Epithelial cell of esophagus (primary cell): ENCODE measurements around the gene LRRN2.
A peak's percentile ranks its signal among the peaks of the same experiment; 100 is the strongest.

Source experiments
- DNase-seq: peaks from one replicate; pipeline ENCODE4 v3.0.0; 2010; ENCODE audit warnings: low read depth
- H3K4me3 ChIP-seq: 2 replicates; pipeline ENCODE4 v1.5.1; 2011; ENCODE audit warnings: mild to moderate bottlenecking, low read length, control low read depth
- TF ChIP-seq, protein P1 (sequence below): IDR thresholded peaks from 2 replicates; pipeline ENCODE4 v1.5.1; 2011; ENCODE audit warnings: low read depth, mild to moderate bottlenecking, low read length, control low read depth, inconsistent platforms; ENCODE audit not compliant: insufficient read depth; ENCODE audit errors: missing control alignments

LRRN2 gene

DNA sequence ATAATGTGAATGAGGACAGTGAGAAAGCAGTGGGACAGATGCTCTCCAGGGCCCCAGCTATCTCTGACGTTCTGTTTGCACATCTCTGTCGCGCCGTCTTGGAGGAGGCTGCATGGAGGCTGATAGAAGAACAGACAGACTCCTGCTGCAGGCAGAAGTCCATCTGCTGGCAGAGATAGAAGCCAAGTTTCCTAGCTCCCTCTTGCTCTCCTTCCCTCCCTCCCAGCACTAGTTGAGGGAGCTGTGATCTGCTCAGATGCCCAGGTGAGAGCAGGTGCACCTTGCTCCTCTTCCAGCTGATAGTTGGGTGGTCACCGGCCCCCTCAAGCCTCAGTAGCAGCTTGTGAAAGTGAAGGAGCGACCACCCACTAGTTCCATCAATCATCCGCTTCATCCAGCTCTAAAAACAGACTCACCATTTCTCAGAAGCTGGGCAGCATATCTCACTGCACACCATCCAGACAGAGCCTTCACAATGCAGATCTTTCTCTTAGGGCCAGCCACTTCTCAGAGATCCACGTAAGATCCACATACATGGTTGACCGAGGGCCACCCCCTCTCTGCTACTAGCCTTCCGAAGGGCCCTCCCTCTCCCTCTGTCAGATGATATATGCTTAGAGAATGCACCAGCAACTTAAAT is 12.9 kb downstream of the LRRN2 start:
- no peak overlapping the region for H3K4me3 ChIP-seq
- DNase-seq = no peak
- TF ChIP-seq, protein P1, sequence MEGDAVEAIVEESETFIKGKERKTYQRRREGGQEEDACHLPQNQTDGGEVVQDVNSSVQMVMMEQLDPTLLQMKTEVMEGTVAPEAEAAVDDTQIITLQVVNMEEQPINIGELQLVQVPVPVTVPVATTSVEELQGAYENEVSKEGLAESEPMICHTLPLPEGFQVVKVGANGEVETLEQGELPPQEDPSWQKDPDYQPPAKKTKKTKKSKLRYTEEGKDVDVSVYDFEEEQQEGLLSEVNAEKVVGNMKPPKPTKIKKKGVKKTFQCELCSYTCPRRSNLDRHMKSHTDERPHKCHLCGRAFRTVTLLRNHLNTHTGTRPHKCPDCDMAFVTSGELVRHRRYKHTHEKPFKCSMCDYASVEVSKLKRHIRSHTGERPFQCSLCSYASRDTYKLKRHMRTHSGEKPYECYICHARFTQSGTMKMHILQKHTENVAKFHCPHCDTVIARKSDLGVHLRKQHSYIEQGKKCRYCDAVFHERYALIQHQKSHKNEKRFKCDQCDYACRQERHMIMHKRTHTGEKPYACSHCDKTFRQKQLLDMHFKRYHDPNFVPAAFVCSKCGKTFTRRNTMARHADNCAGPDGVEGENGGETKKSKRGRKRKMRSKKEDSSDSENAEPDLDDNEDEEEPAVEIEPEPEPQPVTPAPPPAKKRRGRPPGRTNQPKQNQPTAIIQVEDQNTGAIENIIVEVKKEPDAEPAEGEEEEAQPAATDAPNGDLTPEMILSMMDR = no peak

DNA sequence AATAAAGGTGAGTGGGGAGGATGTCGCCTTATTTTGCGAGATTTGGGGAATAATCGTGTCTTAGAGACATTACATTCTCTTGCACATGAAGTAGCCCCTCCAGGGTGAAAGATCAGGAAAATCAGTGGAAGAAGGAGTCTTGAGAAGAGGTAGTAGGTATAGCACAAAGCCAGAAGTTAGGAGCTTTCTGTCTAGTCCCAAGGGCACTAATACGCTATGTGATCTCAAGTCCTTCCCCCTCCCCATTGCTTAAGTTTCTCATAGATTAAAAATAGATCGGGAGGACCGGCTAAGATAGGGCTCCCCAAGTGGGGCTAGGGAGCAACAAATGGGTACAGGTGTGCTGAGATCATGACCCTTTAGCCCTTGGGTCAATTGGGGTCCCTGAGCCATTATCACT is 13.5 kb downstream of the LRRN2 start:
- TF ChIP-seq, protein P1 = no peak
- H3K4me3 ChIP-seq = no peak overlapping the region
- DNase-seq = no peak

DNA sequence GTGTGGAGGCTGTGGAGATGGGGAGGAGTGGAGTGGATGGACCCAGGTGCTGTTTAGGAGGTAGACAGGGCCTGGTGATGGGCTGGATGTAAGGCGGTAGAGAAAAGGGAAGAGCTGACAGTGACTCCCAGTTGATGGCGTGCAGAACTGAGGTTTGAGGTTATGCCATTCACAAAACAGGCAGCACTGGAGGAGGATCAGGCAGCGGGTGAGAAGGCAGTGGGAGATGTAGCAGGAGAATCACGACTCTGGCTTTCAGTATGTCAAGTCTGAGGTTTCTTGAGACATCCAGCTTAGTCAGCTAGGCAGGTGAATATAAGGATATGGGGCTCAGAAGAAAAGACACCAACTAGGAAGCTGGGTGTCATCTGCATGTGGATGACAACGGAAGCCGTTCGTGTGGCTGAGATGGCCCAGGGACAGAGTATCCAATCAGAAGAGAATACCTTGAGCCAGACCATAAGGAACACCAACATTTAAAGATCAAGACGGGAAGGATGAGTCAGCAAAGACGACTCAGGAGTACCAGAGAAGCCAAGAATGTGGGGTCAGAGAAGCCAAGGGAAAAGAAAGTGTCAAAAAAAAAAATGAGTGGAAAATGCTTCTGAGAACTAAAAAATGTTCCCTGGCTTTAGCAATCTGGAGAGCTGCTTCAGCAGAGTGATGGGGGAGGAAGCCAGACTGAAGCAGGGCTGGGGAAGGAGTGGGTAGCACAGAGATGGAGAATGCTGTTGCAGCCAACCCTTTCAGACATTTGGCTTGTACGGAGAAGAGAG is 15.2 kb downstream of the LRRN2 start:
- no peak overlapping the region for H3K4me3 ChIP-seq
- peak; percentile 10 for DNase-seq
- TF ChIP-seq, protein P1 = no peak

DNA sequence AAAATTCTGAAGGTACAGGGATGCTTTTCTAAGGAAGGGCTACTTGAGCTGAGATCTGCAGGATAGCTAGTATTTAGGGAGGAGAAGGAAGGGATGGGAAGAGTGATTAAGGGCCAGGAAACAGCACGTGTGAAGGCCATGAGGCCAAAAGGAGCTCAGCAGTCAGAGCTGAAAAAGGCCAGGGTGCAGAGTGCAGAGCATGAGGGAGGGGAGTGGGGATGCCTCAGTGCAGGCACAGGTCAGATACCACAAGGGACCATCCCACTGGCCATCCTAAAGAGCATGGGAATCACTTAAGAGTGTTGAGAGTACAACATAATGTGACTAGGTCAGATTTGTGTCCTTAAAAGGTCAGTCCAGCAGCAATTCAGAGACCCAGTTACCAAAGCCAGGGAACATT is 16.0 kb downstream of the LRRN2 start:
- DNase-seq = no peak
- TF ChIP-seq, protein P1 = no peak
- no peak overlapping the region for H3K4me3 ChIP-seq

DNA sequence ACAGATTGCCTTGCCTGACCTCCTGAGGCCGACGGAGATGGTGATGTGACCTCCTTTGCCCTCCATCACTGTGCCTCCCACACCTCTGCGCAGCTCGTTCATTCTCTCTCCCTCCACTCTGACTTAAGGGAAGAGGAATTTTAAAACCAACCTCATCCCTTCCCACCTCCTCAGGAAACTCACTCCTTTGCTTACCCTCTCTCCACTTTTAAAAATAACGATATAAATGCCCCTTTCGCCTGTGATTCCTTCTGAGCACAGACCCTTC is 21.2 kb downstream of the LRRN2 start:
- DNase-seq = no peak
- H3K4me3 ChIP-seq = no peak overlapping the region
- TF ChIP-seq, protein P1 = no peak

DNA sequence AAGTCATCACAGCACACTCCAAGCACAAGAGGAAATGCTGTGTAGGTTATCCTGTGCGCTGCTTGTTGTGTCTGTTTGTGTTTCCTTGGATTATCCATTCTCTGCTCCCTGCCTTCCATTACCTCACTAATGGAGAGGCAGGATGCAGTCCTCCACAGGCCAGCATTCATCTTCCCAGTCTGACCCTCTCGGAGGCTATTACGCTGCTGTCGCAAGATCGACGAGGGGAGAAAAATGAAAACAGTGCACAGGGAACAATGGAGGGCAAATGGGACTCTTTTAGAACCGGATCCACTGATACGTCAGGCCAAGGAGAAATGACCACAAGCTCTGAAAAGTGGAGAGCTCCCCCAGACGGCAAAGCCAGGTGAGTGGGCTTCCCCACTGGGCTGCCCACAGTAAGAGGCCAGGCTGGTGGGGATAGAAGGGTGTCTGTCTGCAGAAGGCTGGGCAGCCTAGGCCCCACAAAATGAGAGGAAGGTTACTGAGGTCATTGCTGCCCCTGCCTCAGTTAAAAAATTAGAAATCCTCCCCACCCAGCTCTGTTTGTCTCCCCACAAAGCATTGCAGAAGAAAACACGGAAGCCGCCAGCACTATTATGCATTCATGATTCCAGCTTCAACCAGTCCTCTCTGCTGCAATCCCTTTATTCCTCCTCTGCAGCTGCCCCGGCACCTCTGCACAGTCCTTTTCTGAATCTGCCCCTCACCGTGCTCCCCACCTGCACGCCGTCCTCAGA is 21.7 kb downstream of the LRRN2 start:
- no peak overlapping the region for H3K4me3 ChIP-seq
- DNase-seq = no peak
- TF ChIP-seq, protein P1 = no peak
